ENCODE measurements around the gene SHC4.

SHC4 gene

GRCh38 chr15:48967336-48967735 is 3.6 kb upstream of the SHC4 start:
- no peak for DNase-seq

- DNase-seq, result no peak
Observed at GRCh38 chr15:48966595-48967301, 3.0 kb upstream of the SHC4 start.

DNA sequence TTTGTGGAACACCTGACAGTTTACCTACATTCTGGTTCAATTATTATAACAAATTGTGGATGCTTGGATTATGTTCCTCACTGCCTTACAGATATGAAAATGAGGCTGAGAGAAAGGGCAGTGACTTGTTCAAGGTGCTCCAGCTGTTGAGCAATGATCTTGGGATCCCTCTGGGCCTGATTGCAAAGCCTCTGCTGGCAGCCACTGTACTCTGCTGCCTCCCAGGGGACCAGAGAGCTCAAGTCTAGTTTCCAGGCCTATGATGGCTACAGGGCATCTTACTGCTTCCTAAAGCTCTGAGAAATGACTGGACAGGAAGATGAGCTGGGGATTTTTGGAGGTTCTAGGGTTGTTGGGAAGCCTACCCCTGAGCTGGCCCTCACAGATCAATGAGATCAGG is 2.3 kb upstream of the SHC4 start:
- DNase-seq, result no peak

- no peak for DNase-seq
Observed at GRCh38 chr15:48964898-48965297, 1.2 kb upstream of the SHC4 start.

- no peak for DNase-seq
Observed at GRCh38 chr15:48962662-48963523, 826 bp downstream of the SHC4 start.

GRCh38 chr15:48955967-48956366 is 7.8 kb downstream of the SHC4 start:
- no peak for DNase-seq

GRCh38 chr15:48955370-48955769 is 8.3 kb downstream of the SHC4 start:
- no peak for DNase-seq

DNA sequence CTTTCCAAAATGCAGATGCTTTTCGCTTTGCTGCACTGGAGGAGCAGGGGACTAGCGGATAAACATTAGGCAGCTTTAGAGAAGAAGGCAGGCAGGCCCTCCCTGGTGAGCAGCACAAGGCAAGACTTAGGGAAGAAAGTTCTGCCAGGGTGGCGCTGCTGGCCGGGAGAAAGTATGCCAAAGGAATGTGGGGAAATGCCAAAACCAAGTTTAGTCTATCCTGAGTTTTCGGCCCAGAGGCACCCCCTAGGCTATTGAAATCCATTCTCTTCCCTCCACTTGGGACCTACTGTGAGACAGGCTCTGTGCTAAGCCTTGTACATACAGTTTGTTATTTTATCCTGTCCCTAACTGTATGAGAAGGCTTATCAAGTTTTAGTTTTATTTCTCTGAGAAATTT is 9.2 kb downstream of the SHC4 start:
- DNase-seq, result no peak

DNA sequence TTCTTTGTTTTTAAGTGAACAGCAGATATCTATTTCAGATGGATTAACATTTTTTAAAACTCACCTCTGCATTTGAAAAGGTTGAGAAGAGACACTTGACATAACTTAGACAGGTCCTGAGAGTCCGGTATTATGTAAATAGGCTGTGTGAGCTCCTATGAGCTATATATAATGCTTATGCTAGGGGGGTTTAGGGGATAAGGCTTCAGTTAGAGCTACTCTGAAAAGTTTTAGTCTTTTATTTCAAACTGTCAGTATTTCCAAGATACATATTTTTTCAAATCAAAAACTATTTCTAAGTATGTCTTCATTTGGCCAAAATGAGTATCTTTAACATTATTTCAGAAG is 16.9 kb downstream of the SHC4 start:
- no peak for DNase-seq

DNA sequence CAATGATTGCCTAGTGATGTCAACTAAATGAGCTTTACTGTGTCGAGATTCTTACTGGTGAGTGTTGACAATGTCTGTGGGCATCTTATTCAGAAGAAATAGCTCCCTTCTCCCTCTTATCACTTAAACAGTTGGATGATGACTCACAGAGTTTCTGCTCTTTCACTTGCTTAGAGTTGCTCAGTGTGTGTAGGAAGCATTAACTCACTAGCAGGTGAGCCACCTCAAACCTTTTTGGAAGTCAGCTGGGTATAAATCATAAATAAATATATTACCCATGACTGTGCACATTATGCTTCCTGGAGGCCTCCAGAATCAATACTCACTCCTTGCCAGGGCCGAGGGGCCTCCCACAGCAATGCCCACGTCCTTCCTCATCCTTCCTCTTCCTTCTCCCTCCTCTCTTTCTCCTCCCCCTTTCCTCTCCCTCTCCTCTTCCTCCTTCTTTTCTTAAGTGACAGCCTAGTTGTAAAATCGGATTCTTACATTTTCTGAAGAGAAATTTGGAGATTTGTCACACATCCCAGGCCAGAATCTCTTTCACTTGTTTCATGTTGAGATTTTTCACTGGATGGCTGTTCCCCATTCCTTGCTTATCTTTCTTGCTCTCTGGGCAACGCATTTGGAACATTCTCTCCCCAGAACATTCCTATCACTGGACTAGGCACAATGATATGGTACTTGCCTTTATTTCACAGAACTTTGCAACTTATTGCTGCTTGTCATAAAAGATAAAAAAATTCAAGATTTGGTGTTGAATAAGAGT is 17.5 kb downstream of the SHC4 start:
- DNase-seq, result no peak

DNA sequence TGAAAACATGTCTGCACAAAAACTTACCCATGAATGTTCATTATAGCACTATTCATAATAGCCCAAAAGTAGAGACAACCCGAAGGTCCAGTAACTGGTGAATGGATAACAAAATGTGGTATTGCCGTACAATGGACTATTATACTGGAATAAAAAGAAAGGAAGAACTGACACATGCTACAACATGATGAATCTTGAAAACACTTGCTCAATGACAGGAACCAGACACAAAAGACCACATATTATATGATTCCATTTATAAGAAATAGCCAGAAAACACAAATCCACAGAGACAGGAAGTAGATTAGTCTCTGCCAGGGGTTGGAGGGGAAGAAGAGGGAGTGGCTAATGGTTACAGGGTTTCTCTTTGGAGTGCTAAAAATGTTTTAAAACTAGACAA is 18.3 kb downstream of the SHC4 start:
- no peak for DNase-seq

DNA sequence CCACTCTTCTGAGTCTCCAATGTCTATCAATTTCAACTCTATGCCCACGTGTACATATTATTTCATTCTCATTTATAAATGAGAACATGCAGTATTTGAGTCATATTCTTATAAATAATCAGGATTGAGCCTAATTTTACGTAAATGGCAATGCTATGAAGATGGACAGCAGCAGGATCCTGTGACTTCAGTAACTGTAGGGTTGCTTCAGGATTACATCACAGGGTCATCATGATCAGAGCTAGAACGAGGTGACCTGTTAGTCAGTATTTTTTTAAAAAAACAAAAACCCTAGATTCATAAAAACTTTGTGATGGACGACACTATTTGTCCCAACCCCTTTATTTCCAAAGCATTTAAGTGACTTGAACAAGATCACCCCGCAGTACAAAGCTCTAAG is 21.8 kb downstream of the SHC4 start:
- no peak for DNase-seq

DNA sequence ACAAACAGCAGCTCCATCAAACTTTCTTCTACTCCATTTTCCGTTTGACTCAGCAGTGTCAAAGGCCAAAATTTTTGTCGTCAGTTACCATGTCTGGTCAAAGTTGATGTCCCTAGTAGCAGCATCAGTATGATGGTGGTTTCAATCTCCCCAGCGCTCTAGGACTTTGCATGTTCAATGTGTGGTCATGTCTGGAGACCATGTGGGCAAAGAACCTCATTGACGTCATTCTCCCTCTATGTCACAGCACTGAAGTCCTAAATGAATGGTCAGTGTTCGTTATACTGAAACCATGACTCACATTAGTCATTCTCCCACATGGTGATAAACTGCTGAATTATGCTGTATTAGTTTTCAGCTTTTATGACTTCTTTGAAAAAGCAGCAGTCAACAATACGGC is 23.2 kb downstream of the SHC4 start:
- no peak for DNase-seq

DNA sequence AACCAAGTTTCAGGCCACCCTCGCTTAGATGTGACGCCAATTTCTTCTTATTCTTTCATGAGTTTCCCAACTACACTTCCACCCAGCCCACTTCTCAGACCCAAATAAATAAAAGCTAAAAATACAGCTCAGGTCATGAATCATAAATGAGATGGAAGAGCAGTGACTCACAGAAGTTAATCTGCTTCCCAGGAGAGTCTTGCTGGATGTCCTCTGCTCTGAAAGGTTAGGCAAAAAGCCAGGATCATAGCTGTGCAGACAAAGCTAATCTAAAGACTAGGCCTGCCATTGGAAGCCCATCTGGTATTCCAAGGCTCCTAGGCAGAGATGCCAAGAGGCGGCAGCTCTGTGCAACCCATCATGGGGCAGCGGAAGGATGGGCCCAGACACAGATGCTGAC is 24.1 kb downstream of the SHC4 start:
- no peak for DNase-seq

DNA sequence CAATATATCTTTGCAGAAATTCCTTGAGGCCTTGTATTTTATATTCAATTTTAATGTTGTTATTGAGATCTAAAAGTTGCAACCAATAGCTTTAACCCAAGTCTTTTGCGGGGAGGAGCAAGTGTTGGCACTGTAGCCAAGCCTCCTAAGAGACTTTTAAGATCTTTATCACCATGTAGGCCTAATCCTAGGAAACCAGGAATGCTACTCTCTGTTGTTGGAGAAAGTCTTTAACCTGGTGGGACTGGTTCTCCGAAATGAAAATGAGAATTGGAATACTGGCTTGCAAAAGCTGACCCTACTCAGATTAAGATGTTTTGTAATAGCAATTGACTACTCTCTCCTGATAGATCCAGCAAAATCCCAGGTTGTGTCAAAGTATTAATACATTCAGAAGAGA is 25.8 kb downstream of the SHC4 start:
- no peak for DNase-seq

GRCh38 chr15:48936666-48937065 is 27.1 kb downstream of the SHC4 start:
- no peak for DNase-seq

GRCh38 chr15:48935236-48935635 is 28.5 kb downstream of the SHC4 start:
- DNase-seq, result no peak

DNA sequence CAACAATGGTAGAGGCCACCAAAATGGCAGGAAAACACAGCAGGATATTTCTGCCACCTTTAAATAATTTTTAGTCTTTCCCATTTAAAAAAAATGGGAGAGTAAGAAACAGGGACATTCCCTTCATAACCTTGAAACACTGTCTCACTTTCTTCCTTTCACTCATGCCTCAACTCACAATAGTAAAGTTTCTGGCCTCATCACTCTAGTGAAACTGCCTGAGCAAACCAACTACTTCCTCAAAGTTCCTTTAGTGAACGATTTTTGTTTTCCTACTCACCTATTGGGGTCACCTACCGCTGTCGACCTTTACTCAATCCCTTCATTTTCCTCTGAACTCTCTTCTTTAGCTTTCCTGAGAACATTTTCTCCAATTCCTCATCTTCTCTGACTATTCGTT is 33.0 kb downstream of the SHC4 start:
- no peak for DNase-seq

GRCh38 chr15:48929661-48930060 is 34.1 kb downstream of the SHC4 start:
- DNase-seq, result no peak

GRCh38 chr15:48928877-48929538 is 34.7 kb downstream of the SHC4 start:
- DNase-seq, result no peak

GRCh38 chr15:48925714-48926223 is 38.0 kb downstream of the SHC4 start:
- DNase-seq, result no peak

- DNase-seq, result no peak
Observed at GRCh38 chr15:48924528-48925393, 39.0 kb downstream of the SHC4 start.

Data from effector CD4-positive, alpha-beta T cell (primary cell).